ENCODE measurements around the gene SYVN1. TPM values are rescaled to one million over a fixed set of nuclear protein-coding genes. Genes with fewer than 3 reads are reported as not detected.

Gene SYVN1
- total RNA-seq, 2 experiments from 2014 or later, result 89.1 to 96.8 TPM

DNA sequence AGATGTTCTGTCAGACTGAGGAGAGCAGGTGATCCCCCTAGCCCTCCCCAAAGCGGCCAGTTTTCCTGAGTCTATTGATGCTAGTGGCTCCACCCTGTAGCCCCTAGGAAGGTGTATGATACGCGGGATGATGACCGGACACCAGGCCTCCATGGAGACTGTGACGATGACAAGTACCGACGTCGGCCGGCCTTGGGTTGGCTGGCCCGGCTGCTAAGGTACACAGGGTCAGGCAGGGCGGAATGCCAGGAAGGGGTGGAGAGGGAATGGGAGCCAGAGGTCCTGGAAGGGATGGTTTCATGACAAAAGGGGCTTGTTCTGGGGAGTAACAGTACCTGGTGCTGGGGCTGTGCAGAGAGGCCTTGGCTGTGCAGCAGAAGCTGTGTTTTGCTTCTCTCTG is 47.1 kb downstream of the SYVN1 start:
- Histone ChIP-seq H3K4me1 (ENCODE audit: insufficient read depth, low read length) (peaks cover 21% of the 10 kb centered on the region), H3K27me3 (ENCODE audit: control insufficient read depth in 1 of 2, insufficient read depth in 2 of 2, low read length in 2 of 2) (no peaks in the 10 kb centered on the region), H3K27ac (ENCODE audit: low read depth in 1 of 2, low read length in 2 of 2) (no peak overlapping the region), H3K36me3 (ENCODE audit: insufficient read depth, low read length) (peaks cover 50% of the 10 kb centered on the region), H3K4me3 (ENCODE audit: low read length) (no peak overlapping the region), H3K9me3 (ENCODE audit: control insufficient read depth in 1 of 2, insufficient read depth in 1 of 2, low read length in 2 of 2) (no peaks in the 10 kb centered on the region)
- Mint-ChIP-seq H3K27ac (no peak overlapping the region), H3K4me1 (ENCODE audit: low read depth) (peaks cover 33% of the 10 kb centered on the region), H3K36me3 (ENCODE audit: low read depth) (peaks cover 57% of the 10 kb centered on the region), H3K4me3 (no peak overlapping the region), H3K9me3 (no peaks in the 10 kb centered on the region), H3K27me3 (no peaks in the 10 kb centered on the region)
- ATAC-seq (ENCODE audit: poor library complexity), result no peak
- no peak for TF ChIP-seq CTCF (IDR thresholded peaks at IDR 0.05)
- POLR2A ChIA-PET, result interaction anchor here (1.0 to 2.9 kb wide), 3 partner anchors 9 to 47 kb away, joined by 3 to 16 read pairs (median 5); partner anchors contain the start of genes SYVN1 and VPS51
- DNase-seq, result no peak
- intact Hi-C loops (cut with DNase I, micrococcal nuclease), result loop anchor here in 1 of 2 experiments (10.0 kb wide), 2 partner anchors 242 to 1258 kb away; partner anchors contain the start of genes B4GAT1, BRMS1 and CDC42BPG
- CTCF ChIA-PET, result interaction anchor here (0.5 kb wide), 1 partner anchor 245 kb away, joined by 3 read pairs; no protein-coding TSS in a partner anchor

- Histone ChIP-seq H3K9me3 (ENCODE audit: control insufficient read depth in 1 of 2, insufficient read depth in 1 of 2, low read length in 2 of 2) (no peaks in the 10 kb centered on the region), H3K36me3 (ENCODE audit: insufficient read depth, low read length) (peaks cover 50% of the 10 kb centered on the region), H3K27me3 (ENCODE audit: control insufficient read depth in 1 of 2, insufficient read depth in 2 of 2, low read length in 2 of 2) (no peaks in the 10 kb centered on the region), H3K4me1 (ENCODE audit: insufficient read depth, low read length) (peaks cover 21% of the 10 kb centered on the region), H3K27ac (ENCODE audit: low read depth in 1 of 2, low read length in 2 of 2) (no peak overlapping the region), H3K4me3 (ENCODE audit: low read length) (no peak overlapping the region)
- DNase-seq, result no peak
- Mint-ChIP-seq H3K36me3 (ENCODE audit: low read depth) (peaks cover 57% of the 10 kb centered on the region), H3K4me1 (ENCODE audit: low read depth) (peaks cover 33% of the 10 kb centered on the region), H3K27ac (no peak overlapping the region), H3K4me3 (peak overlapping the region; percentile 25), H3K9me3 (no peaks in the 10 kb centered on the region), H3K27me3 (no peaks in the 10 kb centered on the region)
- intact Hi-C loops (cut with DNase I, micrococcal nuclease), result loop anchor here in 1 of 2 experiments (10.0 kb wide), 2 partner anchors 242 to 1258 kb away; partner anchors contain the start of genes B4GAT1, BRMS1 and CDC42BPG
- ChIA-PET POLR2A (interaction anchor here (1.0 to 2.9 kb wide), 4 partner anchors 9 to 48 kb away, joined by 3 to 16 read pairs (median 8); partner anchors contain the start of genes FAU, MRPL49, SYVN1 and VPS51), CTCF (interaction anchor here (0.5 kb wide), 1 partner anchor 245 kb away, joined by 3 read pairs; no protein-coding TSS in a partner anchor)
- TF ChIP-seq CTCF (IDR thresholded peaks at IDR 0.05), result no peak
- ATAC-seq (ENCODE audit: poor library complexity), result no peak
Measured at GRCh38 chr11:65086809-65087208, 47.5 kb downstream of the SYVN1 start.

DNA sequence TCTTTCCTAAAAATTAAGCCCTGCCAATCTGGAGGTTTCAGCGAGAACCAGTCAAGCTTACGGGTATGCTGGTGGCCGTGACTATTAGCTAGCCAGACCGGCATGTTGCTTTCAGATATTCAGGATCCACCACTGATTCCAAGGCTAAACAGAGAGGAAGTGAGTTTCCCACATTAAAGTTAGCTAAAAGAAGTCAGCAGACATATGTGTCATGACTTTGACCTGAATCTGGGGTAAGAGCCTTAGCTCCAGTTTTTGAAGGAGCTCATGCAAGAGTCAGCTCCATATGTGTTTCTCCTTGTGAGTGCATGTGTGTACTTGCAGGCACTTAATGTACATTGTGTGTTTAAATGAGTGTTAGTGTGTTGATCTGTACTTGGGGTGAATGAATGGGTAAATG is 48.9 kb downstream of the SYVN1 start:
- ChIA-PET CTCF (interaction anchor here (0.9 to 1.0 kb wide), 2 partner anchors 32 to 72 kb away, joined by 3 to 4 read pairs; partner anchors contain the start of genes ARL2 and ZNHIT2), POLR2A (interaction anchor here (0.9 to 2.9 kb wide), 4 partner anchors 13 to 49 kb away, joined by 3 to 16 read pairs (median 8); partner anchors contain the start of genes FAU, MRPL49, SAC3D1 and SYVN1)
- TF ChIP-seq CTCF (IDR thresholded peaks at IDR 0.05), result no peak
- peaks cover 50% of the 10 kb centered on the region for H3K36me3 ChIP-seq (ENCODE audit: insufficient read depth, low read length)
- no peaks in the 10 kb centered on the region for H3K27me3 ChIP-seq (ENCODE audit: control insufficient read depth in 1 of 2, insufficient read depth in 2 of 2, low read length in 2 of 2)
- peaks cover 33% of the 10 kb centered on the region for H3K4me1 Mint-ChIP-seq (ENCODE audit: low read depth)
- no peaks in the 10 kb centered on the region for H3K9me3 Mint-ChIP-seq
- no peaks in the 10 kb centered on the region for H3K9me3 ChIP-seq (ENCODE audit: control insufficient read depth in 1 of 2, insufficient read depth in 1 of 2, low read length in 2 of 2)
- no peak overlapping the region for H3K27ac ChIP-seq (ENCODE audit: low read depth in 1 of 2, low read length in 2 of 2)
- H3K36me3 Mint-ChIP-seq (ENCODE audit: low read depth), result peaks cover 57% of the 10 kb centered on the region
- H3K4me1 ChIP-seq (ENCODE audit: insufficient read depth, low read length), result peaks cover 21% of the 10 kb centered on the region
- no peaks in the 10 kb centered on the region for H3K27me3 Mint-ChIP-seq
- H3K4me3 ChIP-seq (ENCODE audit: low read length), result no peak overlapping the region
- no peak for ATAC-seq (ENCODE audit: poor library complexity)
- H3K4me3 Mint-ChIP-seq, result peak overlapping the region; percentile 98
- intact Hi-C loops (cut with DNase I, micrococcal nuclease), result loop anchor here in 1 of 2 experiments (2.0 to 10.0 kb wide), 4 partner anchors 45 to 1259 kb away; partner anchors contain the start of genes B4GAT1, BRMS1, CDC42BPG and SAC3D1
- DNase-seq, result no peak
- peak overlapping the region; percentile 97 for H3K27ac Mint-ChIP-seq

Measured in CD4-positive, alpha-beta T cell (primary cell).